Uterus (tissue), 4 donors: Measurements from ENCODE around the gene HOMEZ. TPM values are rescaled to one million over a fixed set of nuclear protein-coding genes. Genes with fewer than 3 reads are reported as not detected.

Source experiments
- DNase-seq, 2 donors: peaks; one replicate each; pipeline ENCODE4 v3.0.0-alpha.2; 2019 to 2020
- H3K27ac ChIP-seq, 2 donors: fragments of 200-600 bp; sonication (generic); 1 replicate in 1 of 2; 2 replicates in 1 of 2; pipeline ENCODE4 v1.5.1; 2016 to 2018
- H3K27me3 ChIP-seq, 2 donors: fragments of 200-600 bp; sonication (generic); one replicate each; pipeline ENCODE4 v1.5.1; 2018 to 2019; ENCODE audit warnings: control low read depth in 1 of 2
- H3K36me3 ChIP-seq, 2 donors: fragments of 200-600 bp; sonication (generic); one replicate each; pipeline ENCODE4 v1.5.1; 2019; ENCODE audit warnings: control low read depth in 1 of 2
- H3K4me1 ChIP-seq, 2 donors: fragments of 200-600 bp; sonication (generic); one replicate each; pipeline ENCODE4 v1.5.1; 2018 to 2019; ENCODE audit warnings: control low read depth in 1 of 2
- H3K4me3 ChIP-seq, 2 donors: fragments of 200-600 bp; sonication (generic); 1 replicate in 1 of 2; 2 replicates in 1 of 2; pipeline ENCODE4 v1.5.1; 2018 to 2019; ENCODE audit warnings: mild to moderate bottlenecking in 1 of 2
- H3K9me3 ChIP-seq, 2 donors: fragments of 200-600 bp; sonication (generic); one replicate each; pipeline ENCODE4 v1.5.1; 2019; ENCODE audit warnings: control low read depth in 1 of 2
- POLR2A ChIP-seq, 2 donors: fragments of 450-650 bp; IDR thresholded peaks; one replicate each; pipeline ENCODE4 v1.6.1; 2016; ENCODE audit warnings: antibody characterized with exemption in 2 of 2, mild to moderate bottlenecking in 1 of 2, moderate library complexity in 1 of 2
- intact Hi-C: fragments of 100-400 bp; cut with DNase I; formaldehyde crosslinking; loops from one replicate; pipeline ENCODE4 v1.15.1; 2023; ENCODE audit warnings: low total_unique reads
- total RNA-seq, 4 donors: library from RNA; depleted of rRNA in 3 of 4; stranded (reverse); fragments of >200 nt in 3 of 4; gene quantifications; one replicate each; pipeline versions ENCODE4 v1.1.0 to v1.2.4, GENCODE V29; 2014 to 2023
- TF ChIP-seq, protein P1 (sequence below), 4 experiments: fragments of 200-600 bp in 2 of 4; fragments of 450-650 bp in 2 of 4; sonication (generic) in 2 of 4; IDR thresholded peaks; one replicate each; pipeline ENCODE4 v1.5.1; 2016 to 2019; ENCODE audit warnings: antibody characterized with exemption in 4 of 4, mild to moderate bottlenecking in 2 of 4, moderate library complexity in 1 of 4
- donor health status: DM: yes; HTN: yes; CAD: no.

HOMEZ gene
- total RNA-seq, 4 donors from 2014 or later, result 5.1 to 26.2 (median 11.4) TPM

DNA sequence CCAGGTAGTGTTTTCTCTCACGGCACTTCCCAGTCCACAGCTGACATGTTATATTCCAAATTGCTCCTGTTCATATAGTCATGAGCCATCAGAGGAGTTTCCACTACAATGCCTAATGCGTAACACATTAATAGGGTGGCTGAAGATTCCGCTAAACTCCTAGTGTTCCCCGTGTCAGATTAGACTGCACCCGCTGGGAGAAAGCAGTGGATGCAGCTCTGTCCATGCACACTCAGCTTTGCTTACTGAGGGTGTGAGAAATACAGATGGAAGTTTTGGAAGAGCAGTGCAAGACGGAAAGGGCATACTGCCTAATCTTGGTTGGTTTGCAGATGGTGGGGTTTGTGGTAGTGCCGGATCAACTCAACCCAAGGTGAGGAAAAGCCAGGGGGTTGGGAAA lies 11.2 kb upstream of the HOMEZ start:
- Histone ChIP-seq H3K9me3 (no peaks in the 10 kb centered on the region), H3K27ac (no peak overlapping the region), H3K4me1 (peaks cover 5% of the 10 kb centered on the region in 2 donors), H3K4me3 (no peak overlapping the region), H3K27me3 (no peaks in the 10 kb centered on the region), H3K36me3 (no peaks in the 10 kb centered on the region)
- intact Hi-C loops, result no loop called here
- DNase-seq, result no peak
- TF ChIP-seq, protein P1, sequence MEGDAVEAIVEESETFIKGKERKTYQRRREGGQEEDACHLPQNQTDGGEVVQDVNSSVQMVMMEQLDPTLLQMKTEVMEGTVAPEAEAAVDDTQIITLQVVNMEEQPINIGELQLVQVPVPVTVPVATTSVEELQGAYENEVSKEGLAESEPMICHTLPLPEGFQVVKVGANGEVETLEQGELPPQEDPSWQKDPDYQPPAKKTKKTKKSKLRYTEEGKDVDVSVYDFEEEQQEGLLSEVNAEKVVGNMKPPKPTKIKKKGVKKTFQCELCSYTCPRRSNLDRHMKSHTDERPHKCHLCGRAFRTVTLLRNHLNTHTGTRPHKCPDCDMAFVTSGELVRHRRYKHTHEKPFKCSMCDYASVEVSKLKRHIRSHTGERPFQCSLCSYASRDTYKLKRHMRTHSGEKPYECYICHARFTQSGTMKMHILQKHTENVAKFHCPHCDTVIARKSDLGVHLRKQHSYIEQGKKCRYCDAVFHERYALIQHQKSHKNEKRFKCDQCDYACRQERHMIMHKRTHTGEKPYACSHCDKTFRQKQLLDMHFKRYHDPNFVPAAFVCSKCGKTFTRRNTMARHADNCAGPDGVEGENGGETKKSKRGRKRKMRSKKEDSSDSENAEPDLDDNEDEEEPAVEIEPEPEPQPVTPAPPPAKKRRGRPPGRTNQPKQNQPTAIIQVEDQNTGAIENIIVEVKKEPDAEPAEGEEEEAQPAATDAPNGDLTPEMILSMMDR (IDR thresholded peaks at IDR 0.05), result no peak
- no peak for TF ChIP-seq POLR2A (IDR thresholded peaks at IDR 0.05)

DNA sequence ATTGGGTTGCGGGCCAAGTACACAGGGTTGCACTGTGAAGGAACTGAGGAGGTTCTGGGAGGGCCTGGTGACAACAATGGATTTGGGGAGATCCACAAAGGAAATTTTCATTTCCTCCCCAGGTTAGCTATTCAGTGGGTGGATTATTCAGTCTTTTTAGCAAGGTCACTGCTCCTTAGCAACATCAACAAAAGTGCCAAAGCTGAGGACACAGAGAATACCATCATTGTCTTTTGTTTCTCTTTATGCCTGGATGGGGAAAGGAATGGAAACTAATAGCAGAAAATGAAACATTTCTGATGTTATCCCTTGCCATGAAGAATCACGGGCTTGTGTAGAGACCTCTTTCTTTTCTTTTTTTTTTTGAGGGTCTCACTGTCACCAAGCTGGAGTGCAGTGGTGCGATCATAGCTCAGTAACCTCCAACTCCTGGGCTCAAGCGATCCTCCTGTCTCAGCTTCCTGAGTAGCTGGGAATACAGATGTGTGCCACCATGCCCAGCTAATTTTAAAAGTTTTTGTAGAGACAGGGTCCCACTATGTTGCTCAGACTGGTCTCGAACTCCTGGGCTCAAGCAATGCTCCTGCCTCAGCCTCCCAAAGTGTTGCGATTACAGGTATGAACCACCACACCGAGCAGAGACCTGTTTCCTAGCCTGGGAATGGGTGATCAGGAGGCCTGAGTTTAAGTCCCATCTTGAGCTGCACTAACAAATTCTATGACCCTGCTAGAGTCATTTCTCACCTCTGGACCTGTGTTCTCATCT lies 10.3 kb upstream of the HOMEZ start:
- TF ChIP-seq, protein P1 (IDR thresholded peaks at IDR 0.05), result no peak
- no peak for TF ChIP-seq POLR2A (IDR thresholded peaks at IDR 0.05)
- intact Hi-C loops, result no loop called here
- no peaks in the 10 kb centered on the region for H3K36me3 ChIP-seq
- no peak overlapping the region for H3K27ac ChIP-seq
- no peak for DNase-seq
- H3K27me3 ChIP-seq, result no peaks in the 10 kb centered on the region
- H3K9me3 ChIP-seq, result no peaks in the 10 kb centered on the region
- H3K4me3 ChIP-seq, result no peak overlapping the region
- H3K4me1 ChIP-seq, result peaks cover 5% of the 10 kb centered on the region in 2 donors

DNA sequence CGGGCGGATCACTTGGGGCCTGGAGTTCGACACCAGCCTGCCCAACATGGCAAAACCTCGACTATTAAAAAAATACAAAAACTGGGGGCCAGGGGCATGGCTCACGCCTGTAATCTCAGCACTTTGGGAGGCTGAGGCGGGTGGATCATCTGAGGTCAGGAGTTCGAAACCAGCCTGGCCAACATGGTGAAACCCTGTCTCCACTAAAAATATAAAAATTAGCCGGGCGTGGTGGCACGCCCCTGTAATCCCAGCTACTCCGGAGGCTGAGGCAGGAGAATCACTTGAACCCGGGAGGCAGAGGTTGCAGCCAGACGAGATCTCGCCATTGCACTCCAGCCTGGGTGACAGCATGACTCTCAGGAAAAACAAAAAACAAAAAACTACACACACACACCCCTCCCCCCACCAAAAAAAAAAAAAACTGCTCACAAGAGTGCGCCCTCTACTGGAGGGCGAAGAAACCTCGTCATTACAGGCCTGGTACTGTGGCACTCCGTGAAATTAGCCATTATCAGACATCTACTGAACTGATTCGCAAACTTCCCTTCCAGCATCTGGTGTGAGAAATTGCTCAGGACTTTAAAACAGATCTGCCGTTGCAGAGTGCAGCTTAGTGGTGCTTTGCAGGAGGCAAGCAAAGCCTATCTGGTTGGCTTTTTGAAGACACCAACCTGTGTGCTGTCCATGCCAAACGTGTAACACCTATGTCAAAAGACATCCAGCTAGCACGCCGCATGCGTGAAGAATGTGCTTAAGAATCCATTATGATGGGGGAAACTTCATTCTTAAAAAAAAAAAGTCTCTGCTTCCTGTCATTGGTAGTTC lies 9.0 kb upstream of the HOMEZ start:
- Histone ChIP-seq H3K9me3 (no peaks in the 10 kb centered on the region), H3K27me3 (no peaks in the 10 kb centered on the region), H3K27ac (peak overlapping the region in 1 of 2 donors; percentile 36), H3K36me3 (no peaks in the 10 kb centered on the region), H3K4me1 (peaks cover 0 to 5% of the 10 kb centered on the region in 2 donors), H3K4me3 (no peak overlapping the region)
- no peak for TF ChIP-seq POLR2A (IDR thresholded peaks at IDR 0.05)
- TF ChIP-seq, protein P1 (IDR thresholded peaks at IDR 0.05), result peak; percentile 49 to 85 (median 66)
- DNase-seq, result peak in 1 of 2 donors; percentile 40
- intact Hi-C loops, result no loop called here

DNA sequence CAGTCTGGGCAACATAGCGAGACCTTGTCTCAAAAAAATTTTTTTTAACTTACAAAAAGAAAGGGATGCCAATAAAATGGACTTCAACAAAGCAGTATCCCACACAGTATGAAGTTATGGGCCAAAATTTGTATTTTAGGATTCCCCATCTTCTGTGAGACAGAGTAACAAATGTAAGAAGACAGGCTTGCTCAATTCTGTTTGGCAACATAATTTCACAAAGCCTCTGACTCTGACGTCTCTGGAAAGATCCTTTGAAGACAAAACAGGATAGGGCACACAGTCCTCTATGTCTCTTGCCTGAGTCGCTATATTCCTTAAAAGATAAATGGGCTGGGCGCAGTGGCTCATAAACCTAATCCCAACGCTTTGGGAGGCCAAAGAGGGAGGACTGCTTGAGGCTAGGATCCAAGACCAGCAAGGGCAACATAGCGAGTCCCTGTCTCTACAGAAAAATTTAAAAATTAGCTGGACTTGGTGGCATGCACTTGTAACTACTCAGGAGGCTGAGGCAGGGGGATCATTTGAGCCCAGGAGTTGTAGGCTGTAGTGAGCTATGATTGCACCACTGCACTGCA lies 1.1 kb upstream of the HOMEZ start:
- Histone ChIP-seq H3K9me3 (no peaks in the 10 kb centered on the region), H3K27me3 (no peaks in the 10 kb centered on the region), H3K36me3 (no peaks in the 10 kb centered on the region), H3K4me1 (peaks cover 0 to 4% of the 10 kb centered on the region in 2 donors), H3K4me3 (peak overlapping the region; percentile 92 to 97), H3K27ac (peak overlapping the region; percentile 96 to 97)
- TF ChIP-seq, protein P1 (IDR thresholded peaks at IDR 0.05), result no peak
- no peak for TF ChIP-seq POLR2A (IDR thresholded peaks at IDR 0.05)
- DNase-seq, result no peak
- intact Hi-C loops, result no loop called here
